Chondrocyte (in vitro differentiated cells): ENCODE measurements around the gene PSMB5. TPM values are rescaled to one million over a fixed set of nuclear protein-coding genes. Genes with fewer than 3 reads are reported as not detected.
A peak's percentile ranks its signal among the peaks of the same experiment; 100 is the strongest.
"Not testable (repeated sequence)": the region's sequence is repeated elsewhere in the genome, so short reads cannot be mapped to it uniquely, and the experiment has no call there.

Source experiments
- DNase-seq: peaks from one replicate; pipeline ENCODE4 v3.0.0; 2021; ENCODE audit warnings: mixed read lengths, low spot score
- H3K27ac Mint-ChIP-seq: one replicate; pipeline ENCODE4 v1.8.0; 2021; ENCODE audit warnings: mild to moderate bottlenecking, moderate library complexity, mixed read lengths; ENCODE audit not compliant: unreplicated experiment
- H3K27me3 Mint-ChIP-seq: 2 replicates; pipeline ENCODE4 v1.8.0; 2021; ENCODE audit warnings: low read depth, mixed read lengths
- H3K36me3 Mint-ChIP-seq: 2 replicates; pipeline ENCODE4 v1.8.0; 2021; ENCODE audit warnings: low read depth, mixed read lengths
- H3K4me1 Mint-ChIP-seq: 2 replicates; pipeline ENCODE4 v1.8.0; 2021; ENCODE audit warnings: low read depth, mild to moderate bottlenecking, mixed read lengths
- H3K4me3 Mint-ChIP-seq: one replicate; pipeline ENCODE4 v1.8.0; 2021; ENCODE audit warnings: mild to moderate bottlenecking, moderate library complexity, mixed read lengths; ENCODE audit not compliant: unreplicated experiment
- H3K9me3 Mint-ChIP-seq: 2 replicates; pipeline ENCODE4 v1.8.0; 2021; ENCODE audit warnings: low read depth, mixed read lengths
- CTCF ChIP-seq: fragments of 200-600 bp; sonication (generic); IDR thresholded peaks from 2 replicates; pipeline ENCODE4 v1.5.0; 2021; ENCODE audit warnings: antibody characterized with exemption, mild to moderate bottlenecking, moderate library complexity
- total RNA-seq: library from RNA; stranded (reverse); gene quantifications from 3 replicates; pipeline ENCODE4 v1.2.1, GENCODE V29; 2021

Gene PSMB5
- total RNA-seq, 1 donor from 2014 or later: 172 TPM

GRCh38 chr14:23008831-23009230 is 25.9 kb downstream of the PSMB5 start:
- no peak for TF ChIP-seq CTCF
- Mint-ChIP-seq H3K4me3 (no peak overlapping the region), H3K27ac (peak overlapping the region; percentile 10), H3K9me3 (no peaks in the 10 kb centered on the region), H3K36me3 (no peaks in the 10 kb centered on the region), H3K27me3 (no peaks in the 10 kb centered on the region), H3K4me1 (peaks cover 50% of the 10 kb centered on the region)
- DNase-seq: no peak

GRCh38 chr14:23006544-23007419 is 27.9 kb downstream of the PSMB5 start:
- H3K36me3 Mint-ChIP-seq: no peaks in the 10 kb centered on the region
- peak overlapping the region; percentile 74 for H3K4me3 Mint-ChIP-seq
- H3K4me1 Mint-ChIP-seq: peaks cover 50% of the 10 kb centered on the region

GRCh38 chr14:23006188-23006534 is 28.5 kb downstream of the PSMB5 start:
- no peak for TF ChIP-seq CTCF
- Mint-ChIP-seq H3K4me1 (peaks cover 47% of the 10 kb centered on the region), H3K36me3 (no peaks in the 10 kb centered on the region), H3K27ac (peak overlapping the region; percentile 90), H3K4me3 (peak overlapping the region; percentile 74), H3K9me3 (no peaks in the 10 kb centered on the region), H3K27me3 (no peaks in the 10 kb centered on the region)
- no peak for DNase-seq

More at GRCh38 chr14:23006544-23007419, 27.9 kb downstream of the PSMB5 start:
- TF ChIP-seq CTCF: peak; percentile 74
- peak; percentile 97 for DNase-seq
- peak overlapping the region; percentile 90 for H3K27ac Mint-ChIP-seq
- H3K27me3 Mint-ChIP-seq: no peaks in the 10 kb centered on the region
- H3K9me3 Mint-ChIP-seq: no peaks in the 10 kb centered on the region

GRCh38 chr14:23005451-23006187 is 29.1 kb downstream of the PSMB5 start:
- peak overlapping the region; percentile 74 for H3K4me3 Mint-ChIP-seq
- H3K27ac Mint-ChIP-seq: peak overlapping the region; percentile 90
- no peaks in the 10 kb centered on the region for H3K36me3 Mint-ChIP-seq
- DNase-seq: no peak
- no peaks in the 10 kb centered on the region for H3K9me3 Mint-ChIP-seq
- peaks cover 47% of the 10 kb centered on the region for H3K4me1 Mint-ChIP-seq
- TF ChIP-seq CTCF: no peak
- H3K27me3 Mint-ChIP-seq: no peaks in the 10 kb centered on the region

GRCh38 chr14:23004274-23004673 is 30.4 kb downstream of the PSMB5 start:
- H3K4me1 Mint-ChIP-seq: peaks cover 36% of the 10 kb centered on the region
- H3K9me3 Mint-ChIP-seq, H3K27me3 Mint-ChIP-seq, H3K36me3 Mint-ChIP-seq, DNase-seq, H3K4me3 Mint-ChIP-seq, H3K27ac Mint-ChIP-seq: not testable (repeated sequence)
